GM21515 (cell line): ENCODE data around the gene ADAMTS13.
"Not testable (repeated sequence)": the region's sequence is repeated elsewhere in the genome, so short reads cannot be mapped to it uniquely, and the experiment has no call there.

Source experiments
- ATAC-seq: cut with Tn5 transposase; IDR thresholded peaks from one replicate; pipeline ENCODE4 v1.9.1; 2021; ENCODE audit not compliant: unreplicated experiment

ADAMTS13 gene

DNA sequence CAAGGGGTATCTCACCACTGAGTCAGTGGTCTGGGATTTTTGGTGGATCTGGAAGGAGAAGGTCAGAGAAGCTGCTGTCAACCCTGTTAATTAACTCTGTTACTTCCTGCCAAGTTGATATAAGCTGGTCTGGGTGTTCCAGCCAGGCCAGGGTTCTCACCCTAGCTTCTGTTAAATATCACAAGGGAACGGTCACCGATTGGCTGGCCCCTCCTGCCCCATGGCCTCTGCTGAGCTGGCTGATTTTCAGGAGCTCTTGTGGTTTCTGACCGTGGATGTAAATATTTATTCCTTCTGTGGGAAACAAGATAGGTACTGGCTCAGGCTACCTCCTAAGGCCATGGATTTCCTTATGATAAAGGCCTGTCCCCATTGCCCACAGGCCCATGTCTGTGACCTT is 1.0 kb downstream of the ADAMTS13 start:
- no peak for ATAC-seq

DNA sequence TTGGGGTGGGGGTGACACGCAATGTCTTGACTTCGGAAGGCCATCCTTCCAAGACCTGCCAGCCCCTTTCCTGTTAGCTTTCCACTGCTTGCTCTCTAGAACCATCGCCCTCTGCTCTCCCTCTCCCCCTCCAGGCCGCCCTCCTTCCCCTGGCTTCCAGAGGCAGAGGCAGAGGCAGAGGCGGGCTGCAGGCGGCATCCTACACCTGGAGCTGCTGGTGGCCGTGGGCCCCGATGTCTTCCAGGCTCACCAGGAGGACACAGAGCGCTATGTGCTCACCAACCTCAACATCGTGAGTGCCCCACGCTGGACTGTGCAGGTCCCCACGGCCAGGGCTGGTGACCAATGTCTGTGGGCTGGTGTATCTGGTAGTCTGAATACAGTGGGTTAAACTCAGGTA is 2.0 kb downstream of the ADAMTS13 start:
- no peak for ATAC-seq

DNA sequence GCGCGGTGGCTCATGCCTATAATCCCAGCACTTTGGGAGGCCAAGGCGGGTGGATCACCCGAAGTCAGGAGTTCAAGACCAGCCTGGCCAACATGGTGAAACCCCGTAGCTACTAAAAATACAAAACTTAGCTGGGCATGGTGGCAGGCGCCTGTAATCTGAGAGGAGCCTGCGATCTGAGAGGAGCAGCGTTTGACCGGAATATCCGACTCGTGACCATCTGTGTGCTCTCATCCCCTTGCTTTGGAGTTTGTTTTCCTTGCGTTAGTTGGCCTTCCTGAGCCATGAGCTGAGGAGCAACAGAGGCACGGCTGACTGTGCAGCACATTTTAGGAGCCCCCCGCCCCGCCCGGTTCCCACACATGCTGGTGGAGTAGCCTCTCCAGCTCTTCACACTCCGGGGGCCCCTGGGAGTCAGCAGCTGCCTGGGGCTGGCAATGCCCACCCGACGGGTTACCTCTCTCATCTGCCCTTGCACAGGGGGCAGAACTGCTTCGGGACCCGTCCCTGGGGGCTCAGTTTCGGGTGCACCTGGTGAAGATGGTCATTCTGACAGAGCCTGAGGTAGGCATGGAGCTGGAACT is 3.0 kb downstream of the ADAMTS13 start:
- ATAC-seq: no peak

DNA sequence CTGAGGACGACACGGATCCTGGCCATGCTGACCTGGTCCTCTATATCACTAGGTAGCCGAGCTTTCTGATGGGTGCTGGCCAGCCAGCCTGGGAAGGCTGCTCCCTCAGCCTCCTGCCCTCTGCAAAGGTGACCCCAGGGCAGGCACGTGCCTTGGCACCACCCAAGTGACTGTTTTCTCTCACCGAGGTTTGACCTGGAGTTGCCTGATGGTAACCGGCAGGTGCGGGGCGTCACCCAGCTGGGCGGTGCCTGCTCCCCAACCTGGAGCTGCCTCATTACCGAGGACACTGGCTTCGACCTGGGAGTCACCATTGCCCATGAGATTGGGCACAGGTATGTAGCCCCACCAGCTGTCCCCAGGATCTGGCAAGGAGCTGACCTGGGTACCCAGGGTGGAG is 3.8 kb downstream of the ADAMTS13 start:
- ATAC-seq: no peak

DNA sequence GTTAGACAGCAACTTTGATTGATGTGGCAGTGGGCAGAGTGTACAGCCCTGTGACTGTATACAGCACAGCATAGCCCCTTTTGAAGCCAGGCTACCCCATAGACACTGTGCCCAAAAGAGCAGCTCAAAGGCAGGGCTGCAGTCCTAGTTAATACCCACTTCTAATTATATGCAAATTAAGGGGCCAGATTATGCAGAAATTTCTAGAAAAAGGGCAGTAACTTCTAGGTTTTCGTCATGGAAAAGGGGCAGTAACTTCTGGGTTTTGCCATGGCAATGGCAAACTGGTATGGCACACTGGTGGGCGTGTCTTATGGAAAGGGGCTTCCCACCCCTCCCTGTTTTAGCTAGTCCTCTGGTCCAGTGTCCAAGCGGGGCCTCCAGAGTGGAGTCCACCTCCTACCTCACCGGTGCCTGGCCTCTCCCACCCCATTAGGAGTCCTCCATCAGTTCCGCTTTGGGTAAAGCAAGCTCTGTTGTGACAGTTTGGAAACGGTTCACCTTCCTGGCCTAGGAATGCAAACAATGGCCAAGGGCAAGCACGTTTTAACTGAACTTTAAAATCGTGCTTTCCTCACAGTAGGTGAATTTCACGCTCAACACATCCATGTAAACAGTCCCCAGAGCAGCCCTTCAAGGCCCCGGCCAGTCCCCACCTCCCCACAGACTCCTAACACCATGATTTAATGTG is 5.6 kb downstream of the ADAMTS13 start:
- ATAC-seq: no peak

DNA sequence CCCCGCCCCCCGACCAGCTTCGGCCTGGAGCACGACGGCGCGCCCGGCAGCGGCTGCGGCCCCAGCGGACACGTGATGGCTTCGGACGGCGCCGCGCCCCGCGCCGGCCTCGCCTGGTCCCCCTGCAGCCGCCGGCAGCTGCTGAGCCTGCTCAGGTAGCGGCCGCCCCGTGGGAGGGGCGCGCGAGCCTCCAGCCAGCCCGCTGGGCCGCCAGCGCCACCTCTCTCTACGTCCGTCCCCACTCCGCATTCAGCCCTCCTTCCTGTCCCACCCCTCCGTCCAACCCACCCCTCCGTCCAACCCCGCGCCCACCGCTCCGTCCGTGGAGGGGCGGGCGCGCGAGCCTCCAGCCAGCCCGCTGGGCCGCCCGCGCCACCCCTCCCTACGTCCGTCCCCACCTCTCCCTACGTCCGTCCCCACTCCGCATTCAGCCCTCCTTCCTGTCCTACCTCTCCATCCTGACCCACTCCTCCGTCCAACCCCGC is 6.5 kb downstream of the ADAMTS13 start:
- no peak for ATAC-seq

DNA sequence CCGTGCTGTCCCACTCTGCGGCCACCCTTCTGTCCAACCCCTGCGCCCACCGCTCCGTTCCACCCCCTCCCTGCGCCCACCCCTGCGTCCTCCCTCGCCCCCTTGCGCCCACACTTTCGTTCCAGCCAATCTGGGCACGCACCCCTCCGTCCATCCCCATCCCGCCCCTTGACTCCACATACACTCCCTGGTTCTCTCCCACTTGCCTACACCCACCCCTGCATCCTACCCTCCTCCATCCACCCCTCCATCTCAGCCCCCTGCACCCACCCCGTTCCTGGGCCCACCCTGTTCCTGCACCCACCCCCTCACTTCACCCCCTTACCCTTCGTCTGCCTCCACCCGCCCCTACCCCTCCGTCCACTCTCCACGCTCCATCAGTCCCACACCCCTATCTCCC is 7.0 kb downstream of the ADAMTS13 start:
- no peak for ATAC-seq

DNA sequence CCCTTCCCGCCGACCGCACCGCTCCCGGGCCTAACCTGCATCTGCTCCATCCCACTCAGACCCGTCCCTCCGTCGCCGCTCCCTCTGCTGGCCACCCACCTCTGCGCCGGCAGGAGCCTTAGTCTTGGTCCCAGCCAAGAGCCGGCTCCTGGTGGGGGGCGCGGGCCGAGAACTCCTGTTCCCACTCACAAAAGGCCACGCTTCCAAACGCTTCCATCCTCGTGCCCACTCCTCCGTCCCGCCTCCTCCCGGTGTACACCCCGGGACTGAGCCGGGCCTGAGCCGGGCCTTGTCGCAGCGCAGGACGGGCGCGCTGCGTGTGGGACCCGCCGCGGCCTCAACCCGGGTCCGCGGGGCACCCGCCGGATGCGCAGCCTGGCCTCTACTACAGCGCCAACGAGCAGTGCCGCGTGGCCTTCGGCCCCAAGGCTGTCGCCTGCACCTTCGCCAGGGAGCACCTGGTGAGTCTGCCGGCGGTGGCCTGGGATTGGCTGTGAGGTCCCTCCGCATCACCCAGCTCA is 7.5 kb downstream of the ADAMTS13 start:
- no peak for ATAC-seq

DNA sequence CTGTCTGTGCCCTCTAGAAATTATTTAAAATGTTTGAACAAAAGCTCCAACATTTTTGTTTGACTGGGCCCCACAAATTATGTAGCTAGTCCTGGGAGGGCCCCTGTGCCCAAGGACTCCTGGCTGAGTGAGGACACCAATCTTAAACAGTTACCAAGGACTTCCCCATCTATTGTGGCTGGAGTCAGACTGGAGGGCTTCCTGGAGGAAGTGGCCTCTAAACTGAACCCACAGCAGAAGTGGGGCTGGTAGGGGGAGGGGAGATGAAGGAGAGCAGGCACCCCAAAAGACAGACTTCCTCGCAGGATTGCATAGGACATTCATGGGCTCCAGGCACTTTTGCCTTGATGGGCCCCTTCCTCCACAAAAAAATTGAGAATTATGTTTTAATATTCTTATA is 8.1 kb downstream of the ADAMTS13 start:
- no peak for ATAC-seq

DNA sequence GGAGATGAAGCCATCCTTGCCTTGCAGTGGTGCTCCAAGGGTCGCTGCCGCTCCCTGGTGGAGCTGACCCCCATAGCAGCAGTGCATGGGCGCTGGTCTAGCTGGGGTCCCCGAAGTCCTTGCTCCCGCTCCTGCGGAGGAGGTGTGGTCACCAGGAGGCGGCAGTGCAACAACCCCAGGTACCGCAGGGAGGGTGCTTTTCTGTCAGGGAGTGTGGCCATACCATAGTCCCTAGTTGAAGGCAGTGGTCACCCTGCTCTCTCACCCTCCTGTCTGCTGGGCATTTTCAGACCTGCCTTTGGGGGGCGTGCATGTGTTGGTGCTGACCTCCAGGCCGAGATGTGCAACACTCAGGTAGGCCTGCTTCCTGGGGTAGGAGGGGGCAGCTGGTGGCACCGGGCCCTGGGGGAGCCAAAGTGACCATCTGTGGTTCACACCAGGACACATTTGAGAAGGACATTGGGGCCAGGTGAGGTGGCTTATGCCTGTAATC is 11.2 kb downstream of the ADAMTS13 start:
- no peak for ATAC-seq

DNA sequence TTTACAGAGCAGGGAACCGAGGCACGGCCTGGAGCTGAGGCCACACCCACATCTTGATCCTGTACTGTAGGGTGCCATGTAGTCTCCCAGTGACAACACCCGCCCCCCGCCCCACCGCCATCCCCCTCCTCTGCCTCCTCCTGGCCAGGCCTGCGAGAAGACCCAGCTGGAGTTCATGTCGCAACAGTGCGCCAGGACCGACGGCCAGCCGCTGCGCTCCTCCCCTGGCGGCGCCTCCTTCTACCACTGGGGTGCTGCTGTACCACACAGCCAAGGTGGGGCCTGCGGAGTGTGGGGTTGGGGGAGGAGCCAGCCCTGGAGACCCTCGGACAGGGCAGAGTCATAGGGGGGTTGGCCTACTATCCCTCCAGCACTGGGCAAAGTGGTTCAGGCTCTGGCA is 14.5 kb downstream of the ADAMTS13 start:
- no peak for ATAC-seq

DNA sequence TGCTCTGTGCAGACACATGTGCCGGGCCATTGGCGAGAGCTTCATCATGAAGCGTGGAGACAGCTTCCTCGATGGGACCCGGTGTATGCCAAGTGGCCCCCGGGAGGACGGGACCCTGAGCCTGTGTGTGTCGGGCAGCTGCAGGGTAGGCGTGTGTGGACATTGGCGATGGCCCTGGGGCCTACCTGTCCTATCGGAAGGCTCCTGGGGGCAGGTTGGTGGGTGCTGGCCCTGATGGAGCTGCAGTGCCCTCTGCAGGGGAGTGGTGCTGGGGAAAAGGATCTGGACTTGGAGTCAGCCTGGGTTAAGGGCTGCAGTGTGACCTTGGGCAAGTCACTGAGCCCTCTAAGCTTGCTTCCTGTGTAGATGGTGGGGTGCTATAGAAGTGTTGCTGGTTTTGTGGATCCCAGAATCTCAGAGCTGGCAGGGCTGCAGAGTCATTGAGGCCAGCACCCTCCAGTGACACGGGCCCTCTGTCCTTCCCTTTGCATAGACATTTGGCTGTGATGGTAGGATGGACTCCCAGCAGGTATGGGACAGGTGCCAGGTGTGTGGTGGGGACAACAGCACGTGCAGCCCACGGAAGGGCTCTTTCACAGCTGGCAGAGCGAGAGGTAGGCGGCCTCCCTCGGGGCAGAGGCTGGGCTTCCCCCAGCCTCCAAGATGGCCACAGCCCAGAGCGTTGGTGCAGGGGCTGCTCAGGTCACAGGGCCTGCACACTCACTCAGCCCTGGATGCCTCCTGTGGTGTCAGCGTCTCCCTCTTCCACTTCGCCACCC is 15.8 kb downstream of the ADAMTS13 start:
- ATAC-seq: no peak

DNA sequence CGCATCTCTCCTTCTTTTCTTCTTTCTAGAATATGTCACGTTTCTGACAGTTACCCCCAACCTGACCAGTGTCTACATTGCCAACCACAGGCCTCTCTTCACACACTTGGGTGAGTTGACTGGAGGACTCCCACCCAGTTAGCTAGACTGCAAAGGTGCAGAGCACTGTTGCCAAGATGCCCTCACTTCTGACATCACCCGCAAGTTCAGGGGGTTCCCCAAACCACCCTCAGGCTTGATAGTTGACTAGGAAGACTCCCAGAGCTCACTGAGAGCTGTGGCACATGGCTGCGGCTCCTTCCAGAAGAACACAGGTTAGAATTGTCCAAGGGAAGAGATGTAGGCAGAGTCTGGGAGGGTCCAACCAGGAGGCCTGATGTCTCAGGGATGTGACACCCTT is 17.2 kb downstream of the ADAMTS13 start:
- no peak for ATAC-seq

DNA sequence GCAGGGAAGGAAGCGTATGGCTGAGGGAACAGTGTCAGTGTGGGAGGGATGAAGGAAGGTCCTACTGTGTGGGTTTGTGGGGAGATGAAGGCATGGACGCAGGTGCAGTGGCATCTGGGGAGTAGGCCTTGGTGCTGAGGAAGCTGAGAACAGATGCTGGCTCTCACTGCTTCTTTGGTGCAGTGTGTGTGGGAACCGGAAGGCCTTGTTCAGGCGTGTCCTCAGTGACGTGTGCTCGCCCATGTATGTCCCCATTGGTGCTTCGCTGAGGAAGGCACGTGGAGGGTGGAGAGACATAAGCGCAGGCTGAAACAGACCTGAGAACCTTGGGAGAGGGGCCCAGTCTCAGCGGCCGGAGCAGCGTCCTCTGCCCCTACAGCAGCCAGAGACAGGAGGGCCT is 18.7 kb downstream of the ADAMTS13 start:
- no peak for ATAC-seq

DNA sequence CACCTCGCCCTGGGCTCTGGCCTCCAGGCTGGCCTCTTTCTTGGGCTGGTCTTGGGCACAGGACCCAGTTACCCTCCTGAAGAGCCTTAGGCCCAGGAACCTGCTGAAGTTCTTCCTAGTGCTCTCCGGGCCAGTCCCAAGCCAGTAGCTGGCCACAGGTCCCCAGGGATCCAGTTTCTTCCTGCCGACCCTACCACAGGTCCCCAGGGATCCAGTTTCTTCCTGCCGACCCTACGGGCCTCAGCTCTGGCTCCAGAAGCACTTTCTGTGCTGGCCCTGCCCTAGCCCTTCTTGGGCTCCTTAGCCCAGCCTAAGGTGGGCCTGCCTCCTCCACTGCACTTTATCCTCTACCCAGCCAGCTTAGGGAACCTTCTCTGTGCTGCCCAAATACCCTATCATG is 19.4 kb downstream of the ADAMTS13 start:
- ATAC-seq: no peak

DNA sequence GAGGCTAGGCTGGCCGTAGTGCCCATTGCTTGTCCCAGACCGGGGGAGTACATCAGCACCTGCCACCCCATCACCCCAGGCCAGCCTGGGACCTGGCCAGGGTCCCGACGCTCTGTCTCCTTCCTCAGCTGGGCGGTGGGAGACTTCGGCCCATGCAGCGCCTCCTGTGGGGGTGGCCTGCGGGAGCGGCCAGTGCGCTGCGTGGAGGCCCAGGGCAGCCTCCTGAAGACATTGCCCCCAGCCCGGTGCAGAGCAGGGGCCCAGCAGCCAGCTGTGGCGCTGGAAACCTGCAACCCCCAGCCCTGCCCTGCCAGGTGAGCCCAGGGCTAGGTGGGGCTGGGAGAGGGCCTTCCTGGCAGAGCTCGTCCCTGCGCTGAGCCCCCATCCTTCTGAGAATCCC is 21.1 kb downstream of the ADAMTS13 start:
- ATAC-seq: no peak

DNA sequence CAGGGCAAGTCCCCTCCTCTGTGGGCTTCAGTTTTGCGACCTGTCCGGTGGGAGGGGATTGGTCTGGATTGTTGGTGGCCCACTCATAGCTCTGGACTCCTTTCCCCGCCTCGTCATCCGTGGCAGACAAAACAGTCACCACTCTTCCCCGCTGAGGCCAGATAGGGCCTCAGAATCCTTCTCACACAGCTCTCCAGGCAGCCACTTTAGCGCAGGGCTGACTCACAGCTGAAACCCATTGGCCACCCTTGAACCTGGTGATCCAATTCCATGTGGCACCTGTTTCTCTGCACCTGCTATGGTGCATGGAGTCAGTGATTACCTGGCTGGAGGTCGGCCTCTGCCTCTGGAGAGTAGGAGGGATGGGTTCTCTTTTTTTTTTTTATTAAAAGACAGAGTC is 21.8 kb downstream of the ADAMTS13 start:
- ATAC-seq: no peak

DNA sequence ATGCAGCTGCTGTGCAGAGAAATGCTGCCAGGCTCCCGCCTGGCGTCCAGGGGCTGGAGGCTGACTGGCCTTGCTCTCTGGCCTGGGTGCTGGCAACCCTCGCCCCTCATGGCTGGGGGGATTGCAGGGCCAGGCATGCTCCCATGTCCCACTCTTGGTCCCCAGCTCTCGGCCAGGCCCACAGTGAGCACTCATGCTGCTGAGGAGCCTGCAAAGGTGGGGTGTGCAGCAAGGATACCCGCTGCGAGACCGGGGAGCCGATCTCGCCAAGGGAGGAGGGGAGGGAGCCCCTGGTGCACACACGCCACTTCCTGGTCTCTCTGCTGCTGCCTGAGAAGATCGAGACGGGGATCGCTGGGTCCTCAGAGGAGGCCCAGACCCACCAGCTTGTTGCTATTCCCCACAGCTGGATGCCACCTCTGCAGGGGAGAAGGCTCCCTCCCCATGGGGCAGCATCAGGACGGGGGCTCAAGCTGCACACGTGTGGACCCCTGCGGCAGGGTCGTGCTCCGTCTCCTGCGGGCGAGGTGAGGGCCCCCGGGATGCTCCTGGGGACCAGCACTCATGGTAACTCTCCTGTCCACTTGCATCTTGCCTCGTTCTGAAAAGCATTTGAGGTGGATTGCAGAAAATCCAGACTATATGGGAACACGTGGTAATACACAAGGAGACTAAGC is 23.3 kb downstream of the ADAMTS13 start:
- no peak for ATAC-seq

DNA sequence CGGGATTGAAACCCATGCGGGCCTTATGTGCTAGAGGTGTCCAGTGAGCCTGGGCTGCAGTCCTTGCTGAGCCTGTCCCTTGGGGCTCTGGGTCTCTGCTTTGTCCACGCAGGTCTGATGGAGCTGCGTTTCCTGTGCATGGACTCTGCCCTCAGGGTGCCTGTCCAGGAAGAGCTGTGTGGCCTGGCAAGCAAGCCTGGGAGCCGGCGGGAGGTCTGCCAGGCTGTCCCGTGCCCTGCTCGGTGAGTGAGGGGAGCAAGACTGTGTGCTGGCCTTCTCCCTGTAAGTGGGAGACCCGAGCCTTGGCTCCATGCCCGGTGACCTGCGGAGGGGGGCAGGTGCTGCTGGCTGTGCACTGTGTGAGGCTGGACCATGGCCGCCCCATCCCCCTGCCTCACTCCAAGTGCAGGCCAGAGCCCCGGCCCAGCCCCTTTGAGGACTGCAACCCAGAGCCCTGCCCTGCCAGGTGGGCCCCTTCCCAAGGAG is 26.4 kb downstream of the ADAMTS13 start:
- ATAC-seq: no peak

DNA sequence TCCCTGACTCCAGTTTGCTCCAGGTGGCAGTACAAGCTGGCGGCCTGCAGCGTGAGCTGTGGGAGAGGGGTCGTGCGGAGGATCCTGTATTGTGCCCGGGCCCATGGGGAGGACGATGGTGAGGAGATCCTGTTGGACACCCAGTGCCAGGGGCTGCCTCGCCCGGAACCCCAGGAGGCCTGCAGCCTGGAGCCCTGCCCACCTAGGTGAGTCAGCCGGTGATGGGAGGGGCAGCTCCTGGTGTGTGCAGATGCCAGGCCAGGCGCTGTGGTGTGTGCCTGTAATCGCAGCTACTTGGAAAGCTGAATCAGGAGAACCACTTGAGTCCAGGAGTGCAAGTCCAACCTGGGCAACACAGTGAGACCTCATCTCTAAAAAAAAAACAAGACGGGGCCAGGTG is 27.6 kb downstream of the ADAMTS13 start:
- ATAC-seq: no peak

DNA sequence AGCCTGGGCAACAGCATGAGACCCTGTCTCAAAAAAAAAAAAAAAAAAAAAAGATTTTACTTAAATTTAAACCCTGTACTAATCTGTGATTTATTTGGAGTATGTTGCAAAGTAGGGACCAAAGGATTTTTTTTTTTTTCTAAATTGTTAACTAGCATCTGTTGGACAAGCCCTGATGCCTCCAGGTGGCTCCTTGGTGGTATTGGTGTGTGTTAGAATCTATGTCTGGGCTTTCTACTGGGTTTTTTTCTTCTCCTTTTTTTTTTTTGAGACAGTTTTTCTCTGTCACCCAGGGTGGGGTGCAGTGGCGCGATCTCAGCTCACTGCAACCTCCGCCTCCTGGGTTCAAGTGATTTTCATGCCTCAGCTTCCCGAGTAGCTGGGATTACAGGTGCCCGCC is 29.7 kb downstream of the ADAMTS13 start:
- ATAC-seq: not testable (repeated sequence)
